Measurements from ENCODE around the gene TIGD1. TPM values are rescaled to one million over a fixed set of nuclear protein-coding genes. Genes with fewer than 3 reads are reported as not detected.
A peak's percentile ranks its signal among the peaks of the same experiment; 100 is the strongest.

Gene TIGD1
- total and polyA plus RNA-seq, 2 of the 13 experiments (the other 11 are each of a cell fraction or from before 2014, with no cell fraction given): 3.5 to 9.5 TPM

DNA sequence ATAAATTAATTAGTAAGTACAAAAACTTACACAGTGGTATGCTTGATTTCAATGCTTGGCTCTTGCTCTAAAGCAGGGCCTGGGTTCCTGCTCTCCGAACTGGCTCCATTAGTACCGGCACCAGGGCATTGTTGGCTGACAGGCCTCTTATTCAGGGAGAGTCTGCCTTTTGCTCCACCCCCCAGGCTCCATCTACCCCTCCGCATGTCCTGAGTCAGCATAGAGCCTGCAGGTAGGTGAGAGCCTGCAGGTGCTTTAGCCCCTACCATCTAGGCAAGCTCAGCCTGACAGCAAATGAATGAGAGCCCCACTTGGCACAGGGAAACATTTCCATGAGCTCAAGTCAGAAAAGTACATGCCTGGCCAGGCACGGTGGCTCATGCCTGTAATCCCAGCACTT is 47.9 kb upstream of the TIGD1 start:
- H3K4me2 ChIP-seq (ENCODE audit: low read depth, low read length): no peak overlapping the region
- H3K36me3 ChIP-seq (replicated peaks in 1 of 2; ENCODE audit: control insufficient read depth in 1 of 2, insufficient read depth in 2 of 2, low read length in 2 of 2): no peaks in the 10 kb centered on the region
- no peak overlapping the region for H3K4me3 ChIP-seq (replicated peaks in 1 of 3; ENCODE audit: insufficient read depth in 1 of 3, low read depth in 2 of 3, low read length in 3 of 3)
- in situ Hi-C loops (cut with HindIII; ENCODE audit: extremely low pct_ligation_motif_present, low pct_unique_long_range_greater_than_20kb) (no loop called here), intact Hi-C loops (cut with micrococcal nuclease; ENCODE audit: unreplicated experiment) (no loop called here)
- ATAC-seq: no peak
- H3K27me3 ChIP-seq (ENCODE audit: control insufficient read depth in 1 of 2, insufficient read depth in 2 of 2, low read length in 2 of 2): no peaks in the 10 kb centered on the region; a peak in 1 of 5 replicates
- TF ChIP-seq ZNF629 (CRISPR knock-in tag; conservative IDR thresholded peaks at IDR 0.05) (no peak), MAFK (conservative IDR thresholded peaks at IDR 0.05 in 1 of 2, IDR thresholded peaks at IDR 0.05 in 1 of 2; ENCODE audit: low read length in 2 of 2) (peak in 1 of 2 experiments; percentile 26; a peak in 1 of 4 replicates)
- BruUV-seq (replicated peaks): no TSS peak
- H3K9ac ChIP-seq (ENCODE audit: insufficient read depth, low read depth, low read length): no peak overlapping the region
- no peak overlapping the region for H2AFZ ChIP-seq (ENCODE audit: low read length)
- H3K79me2 ChIP-seq (ENCODE audit: insufficient read depth, low read length): no peaks in the 10 kb centered on the region
- H4K20me1 ChIP-seq (ENCODE audit: insufficient read depth, low read length): no peaks in the 10 kb centered on the region
- 58% methylated on average over 4 of the region's 4 CpGs for WGBS (ENCODE audit: low lambda C conversion rate)
- no peaks in the 10 kb centered on the region for H3K4me1 ChIP-seq (ENCODE audit: insufficient read depth, low read length)
- no peak for FAIRE-seq
- ChIA-PET CTCF (ENCODE audit: low intra/inter-chr PET ratio, low total read pairs) (no interaction called here), POLR2A (no interaction called here)
- no peaks in the 10 kb centered on the region for H3K9me3 ChIP-seq (ENCODE audit: low read length)
- H3K27ac ChIP-seq (ENCODE audit: extremely low read length, insufficient read depth, low read length): no peak overlapping the region
- DNase-seq (ENCODE audit: low spot score): no peak

DNA sequence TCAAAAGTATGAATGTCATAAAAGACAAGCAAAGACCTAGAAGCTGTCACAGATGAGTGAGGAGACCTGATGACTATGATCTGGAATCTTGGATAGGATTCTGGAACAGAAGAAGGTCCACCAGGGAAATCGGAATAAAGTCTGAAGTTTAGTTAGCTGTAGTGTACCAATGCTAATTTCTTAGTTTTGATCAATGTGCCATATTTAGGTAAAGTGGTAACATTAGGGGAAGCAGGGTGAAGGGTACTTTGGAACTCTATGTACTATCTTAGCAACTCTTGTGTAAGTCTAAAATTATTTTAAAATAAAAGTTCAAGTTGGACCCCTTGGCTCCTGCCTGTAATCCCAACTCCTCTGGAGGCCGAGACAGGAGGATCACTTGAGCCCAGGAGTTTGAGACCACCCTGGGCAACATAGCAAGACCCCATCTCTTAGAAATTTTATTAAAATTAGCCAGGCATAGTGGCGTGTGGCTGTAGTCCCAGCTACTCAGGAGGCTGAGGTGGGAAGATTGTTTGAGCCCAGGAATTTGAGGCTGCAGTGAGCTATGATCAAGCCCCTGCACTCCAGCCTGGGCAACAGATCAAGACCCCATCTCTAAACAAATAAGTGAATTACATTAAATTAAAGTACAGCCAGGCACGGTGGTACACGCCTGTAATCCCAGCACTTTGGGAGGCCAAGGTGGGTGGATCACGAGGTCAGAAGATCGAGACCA is 47.2 kb upstream of the TIGD1 start:
- intact Hi-C loops (cut with micrococcal nuclease; ENCODE audit: unreplicated experiment) (no loop called here), in situ Hi-C loops (cut with HindIII; ENCODE audit: extremely low pct_ligation_motif_present, low pct_unique_long_range_greater_than_20kb) (no loop called here)
- no TSS peak for BruUV-seq (replicated peaks)
- TF ChIP-seq EHMT2 (IDR thresholded peaks at IDR 0.05; ENCODE audit: borderline replicate concordance, low read depth, low read length) (no peak), ZNF121 (CRISPR knock-in tag; IDR thresholded peaks at IDR 0.05) (peak; percentile 52; the same call in 1 of the 2 replicates)
- Histone ChIP-seq H4K20me1 (ENCODE audit: insufficient read depth, low read length) (no peaks in the 10 kb centered on the region), H3K9ac (ENCODE audit: insufficient read depth, low read depth, low read length) (no peak overlapping the region), H3K27ac (ENCODE audit: extremely low read length, insufficient read depth, low read length) (no peak overlapping the region), H3K79me2 (ENCODE audit: insufficient read depth, low read length) (no peaks in the 10 kb centered on the region), H3K4me2 (ENCODE audit: low read depth, low read length) (no peak overlapping the region), H2AFZ (ENCODE audit: low read length) (no peak overlapping the region), H3K4me1 (ENCODE audit: insufficient read depth, low read length) (no peaks in the 10 kb centered on the region; the same call in 1 of the 2 replicates), H3K27me3 (ENCODE audit: control insufficient read depth in 1 of 2, insufficient read depth in 2 of 2, low read length in 2 of 2) (no peaks in the 10 kb centered on the region; a peak in 1 of 5 replicates), H3K36me3 (replicated peaks in 1 of 2; ENCODE audit: control insufficient read depth in 1 of 2, insufficient read depth in 2 of 2, low read length in 2 of 2) (no peaks in the 10 kb centered on the region), H3K4me3 (replicated peaks in 1 of 3; ENCODE audit: insufficient read depth in 1 of 3, low read depth in 2 of 3, low read length in 3 of 3) (no peak overlapping the region), H3K9me3 (ENCODE audit: low read length) (no peaks in the 10 kb centered on the region)
- FAIRE-seq (no peak), ATAC-seq (no peak), DNase-seq (ENCODE audit: low spot score) (no peak)
- WGBS (ENCODE audit: low lambda C conversion rate): 45% methylated on average over 7 of the region's 7 CpGs
- ChIA-PET POLR2A (no interaction called here), CTCF (ENCODE audit: low intra/inter-chr PET ratio, low total read pairs) (no interaction called here)
